GM12801 (cell line): ENCODE data around the gene TXNDC2.

Experiments used
- TF ChIP-seq, protein P1 (sequence below): IDR thresholded peaks from one replicate; pipeline ENCODE4 v1.5.1; 2011; ENCODE audit warnings: control low read depth; ENCODE audit not compliant: insufficient read length; ENCODE audit errors: extremely low read depth

The TXNDC2 gene

DNA sequence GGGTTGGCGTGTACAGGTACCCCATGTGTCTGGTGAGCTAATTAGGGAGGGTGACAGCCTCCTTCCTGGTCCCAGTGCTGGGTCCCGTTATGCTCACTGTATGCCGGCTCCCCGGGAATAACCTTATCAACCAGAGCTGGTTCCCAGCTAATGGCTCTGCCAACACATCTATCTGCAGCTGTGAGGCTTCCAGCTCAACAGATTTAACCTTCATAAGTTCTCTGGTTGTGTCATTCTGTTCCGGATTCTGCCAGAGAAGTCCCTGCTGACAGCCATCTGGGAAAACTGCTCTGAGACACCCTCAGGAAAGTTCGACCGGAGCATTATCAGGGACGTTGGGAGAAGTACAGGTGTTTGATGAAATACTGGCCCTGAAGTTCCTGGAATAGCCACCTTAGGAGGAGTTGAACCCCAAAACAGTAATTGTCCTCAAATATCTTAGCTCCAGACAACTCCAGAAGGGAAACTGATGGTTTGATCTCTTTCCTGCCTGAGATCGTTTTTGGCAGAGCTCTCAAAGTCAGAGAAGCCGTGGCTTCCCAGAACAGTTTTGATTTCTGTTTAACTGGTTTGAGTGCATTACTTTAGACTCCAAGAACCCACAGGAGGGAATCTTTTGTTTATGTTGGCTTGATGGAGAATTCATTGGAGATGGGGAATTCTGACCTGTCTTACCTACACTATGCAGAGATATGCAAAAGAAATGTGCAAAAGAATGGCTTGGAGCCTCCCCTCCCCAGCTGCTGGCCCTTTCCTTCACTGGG lies 39.4 kb upstream of the TXNDC2 start:
- TF ChIP-seq, protein P1, sequence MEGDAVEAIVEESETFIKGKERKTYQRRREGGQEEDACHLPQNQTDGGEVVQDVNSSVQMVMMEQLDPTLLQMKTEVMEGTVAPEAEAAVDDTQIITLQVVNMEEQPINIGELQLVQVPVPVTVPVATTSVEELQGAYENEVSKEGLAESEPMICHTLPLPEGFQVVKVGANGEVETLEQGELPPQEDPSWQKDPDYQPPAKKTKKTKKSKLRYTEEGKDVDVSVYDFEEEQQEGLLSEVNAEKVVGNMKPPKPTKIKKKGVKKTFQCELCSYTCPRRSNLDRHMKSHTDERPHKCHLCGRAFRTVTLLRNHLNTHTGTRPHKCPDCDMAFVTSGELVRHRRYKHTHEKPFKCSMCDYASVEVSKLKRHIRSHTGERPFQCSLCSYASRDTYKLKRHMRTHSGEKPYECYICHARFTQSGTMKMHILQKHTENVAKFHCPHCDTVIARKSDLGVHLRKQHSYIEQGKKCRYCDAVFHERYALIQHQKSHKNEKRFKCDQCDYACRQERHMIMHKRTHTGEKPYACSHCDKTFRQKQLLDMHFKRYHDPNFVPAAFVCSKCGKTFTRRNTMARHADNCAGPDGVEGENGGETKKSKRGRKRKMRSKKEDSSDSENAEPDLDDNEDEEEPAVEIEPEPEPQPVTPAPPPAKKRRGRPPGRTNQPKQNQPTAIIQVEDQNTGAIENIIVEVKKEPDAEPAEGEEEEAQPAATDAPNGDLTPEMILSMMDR = no peak

DNA sequence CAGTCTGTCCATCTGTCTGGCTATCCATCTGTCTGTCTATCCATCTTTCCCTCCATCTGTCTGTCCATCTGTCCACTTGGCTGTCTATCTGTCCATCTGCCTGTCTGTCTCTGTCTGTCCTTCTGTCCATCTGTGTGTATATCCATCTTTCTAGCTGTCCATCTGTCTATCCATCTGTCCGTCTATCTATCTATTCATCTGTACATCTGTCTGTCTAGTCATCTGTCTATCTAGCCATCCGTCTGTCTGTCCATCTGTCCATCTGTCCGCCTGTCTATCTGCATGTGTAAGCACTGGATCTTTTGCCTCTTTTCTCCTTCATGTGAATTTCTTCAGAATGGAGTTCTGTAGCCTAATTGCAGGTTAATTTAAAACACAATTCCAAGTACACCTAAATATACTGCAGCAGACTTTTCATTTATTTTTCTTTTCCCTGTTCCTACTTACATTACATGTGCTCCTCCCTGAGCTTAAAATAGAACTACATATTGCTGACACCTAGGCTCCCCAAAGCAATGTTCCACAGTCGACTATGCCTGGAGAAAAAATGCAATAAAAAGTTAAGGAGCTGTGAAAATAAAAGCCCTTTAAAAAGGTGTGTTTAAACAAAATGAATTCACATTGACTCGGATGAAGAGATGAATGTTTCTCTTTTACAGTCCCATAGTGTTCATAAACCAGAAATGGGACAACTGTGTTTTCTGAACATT lies 37.4 kb upstream of the TXNDC2 start:
- TF ChIP-seq, protein P1 = no peak

- TF ChIP-seq, protein P1 = no peak
Observed at GRCh38 chr18:9849407-9850283, 36.1 kb upstream of the TXNDC2 start.

- TF ChIP-seq, protein P1 = no peak
Observed at GRCh38 chr18:9850309-9850708, 35.5 kb upstream of the TXNDC2 start.

DNA sequence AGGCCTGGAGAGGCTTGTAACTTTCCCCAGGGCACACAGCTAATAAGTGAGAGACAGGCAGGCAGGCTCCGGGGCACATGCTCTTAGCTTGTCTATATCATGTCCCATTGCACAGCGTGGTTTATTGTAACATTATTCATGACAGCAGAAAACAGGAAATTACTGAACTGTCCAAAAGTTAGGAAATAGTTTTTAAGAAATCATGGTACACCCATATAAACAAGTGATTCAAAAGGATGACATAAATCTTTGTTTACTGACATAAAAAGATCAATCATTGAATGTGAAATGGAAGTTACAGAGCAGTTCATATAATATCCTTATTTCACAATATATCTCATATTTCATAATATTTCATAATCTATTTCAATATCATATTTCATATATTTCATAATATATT lies 34.3 kb upstream of the TXNDC2 start:
- TF ChIP-seq, protein P1 = no peak

GRCh38 chr18:9852266-9853081 lies 33.3 kb upstream of the TXNDC2 start:
- TF ChIP-seq, protein P1 = no peak
